Lower leg skin (tissue), 4 donors: ENCODE results near the gene SLC25A13. TPM values are rescaled to one million over a fixed set of nuclear protein-coding genes. Genes with fewer than 3 reads are reported as not detected.

Experiments used
- DNase-seq, 2 donors: peaks; one replicate each; pipeline ENCODE4 v3.0.0-alpha.2; 2019; ENCODE audit warnings: low spot score in 2 of 2
- H3K4me3 ChIP-seq: fragments of 200-600 bp; sonication (generic); 2 replicates; pipeline ENCODE4 v1.5.1; 2017; ENCODE audit warnings: mild to moderate bottlenecking, low read depth; ENCODE audit not compliant: poor library complexity, severe bottlenecking
- POLR2A ChIP-seq, 2 donors: fragments of 450-650 bp; IDR thresholded peaks; one replicate each; pipeline ENCODE4 v1.6.1; 2016 to 2017; ENCODE audit warnings: antibody characterized with exemption in 2 of 2, mild to moderate bottlenecking in 1 of 2, moderate library complexity in 1 of 2
- whole genome bisulfite sequencing, 2 donors: methylation state at CpG; one replicate each; pipeline ENCODE4 v1.1.5; 2018; 5-methylcytosine and 5-hydroxymethylcytosine counted together
- intact Hi-C: fragments of 100-400 bp; cut with DNase I; formaldehyde crosslinking; loops from one replicate; pipeline ENCODE4 v1.15.0; 2023; ENCODE audit warnings: low total_unique reads
- total RNA-seq, 4 donors: library from RNA; depleted of rRNA; stranded (reverse); fragments of >200 nt; gene quantifications; one replicate each; pipeline ENCODE4 v1.1.0, GENCODE V29; 2016
- TF ChIP-seq, protein P1 (sequence below), 3 donors: fragments of 450-650 bp; IDR thresholded peaks; one replicate each; pipeline ENCODE4 v1.5.1; 2016; ENCODE audit warnings: antibody characterized with exemption in 3 of 3, mild to moderate bottlenecking in 3 of 3, moderate library complexity in 2 of 3

SLC25A13 gene
- total RNA-seq, 4 donors from 2014 or later, result 28.5 to 39.8 (median 33.0) TPM

DNA sequence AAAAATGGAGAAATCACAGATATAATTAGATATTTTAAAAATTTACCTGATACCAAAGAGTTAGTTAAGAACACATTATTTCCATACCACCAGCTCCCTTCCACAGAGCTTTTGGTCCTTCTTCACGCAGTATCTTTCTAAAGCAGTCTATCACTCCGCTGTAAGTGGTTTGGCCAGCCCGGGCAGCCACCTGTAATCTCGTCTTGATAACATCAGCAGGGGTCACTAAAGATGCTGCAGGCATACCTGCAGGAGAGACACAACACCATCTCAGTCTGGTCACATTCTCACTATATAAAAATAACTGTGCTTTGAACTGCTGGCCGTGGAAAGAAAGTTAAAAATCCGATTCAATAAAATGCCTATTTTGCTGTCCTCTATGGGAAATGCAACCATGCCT is 200.1 kb downstream of the SLC25A13 start:
- intact Hi-C loops, result no loop called here
- H3K4me3 ChIP-seq, result no peak overlapping the region
- no peak for TF ChIP-seq POLR2A (IDR thresholded peaks at IDR 0.05)
- TF ChIP-seq, protein P1, sequence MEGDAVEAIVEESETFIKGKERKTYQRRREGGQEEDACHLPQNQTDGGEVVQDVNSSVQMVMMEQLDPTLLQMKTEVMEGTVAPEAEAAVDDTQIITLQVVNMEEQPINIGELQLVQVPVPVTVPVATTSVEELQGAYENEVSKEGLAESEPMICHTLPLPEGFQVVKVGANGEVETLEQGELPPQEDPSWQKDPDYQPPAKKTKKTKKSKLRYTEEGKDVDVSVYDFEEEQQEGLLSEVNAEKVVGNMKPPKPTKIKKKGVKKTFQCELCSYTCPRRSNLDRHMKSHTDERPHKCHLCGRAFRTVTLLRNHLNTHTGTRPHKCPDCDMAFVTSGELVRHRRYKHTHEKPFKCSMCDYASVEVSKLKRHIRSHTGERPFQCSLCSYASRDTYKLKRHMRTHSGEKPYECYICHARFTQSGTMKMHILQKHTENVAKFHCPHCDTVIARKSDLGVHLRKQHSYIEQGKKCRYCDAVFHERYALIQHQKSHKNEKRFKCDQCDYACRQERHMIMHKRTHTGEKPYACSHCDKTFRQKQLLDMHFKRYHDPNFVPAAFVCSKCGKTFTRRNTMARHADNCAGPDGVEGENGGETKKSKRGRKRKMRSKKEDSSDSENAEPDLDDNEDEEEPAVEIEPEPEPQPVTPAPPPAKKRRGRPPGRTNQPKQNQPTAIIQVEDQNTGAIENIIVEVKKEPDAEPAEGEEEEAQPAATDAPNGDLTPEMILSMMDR (IDR thresholded peaks at IDR 0.05), result no peak
- WGBS, 2 donors, result 88 to 96% methylated on average over 6 of the region's 6 CpGs
- DNase-seq, result no peak

DNA sequence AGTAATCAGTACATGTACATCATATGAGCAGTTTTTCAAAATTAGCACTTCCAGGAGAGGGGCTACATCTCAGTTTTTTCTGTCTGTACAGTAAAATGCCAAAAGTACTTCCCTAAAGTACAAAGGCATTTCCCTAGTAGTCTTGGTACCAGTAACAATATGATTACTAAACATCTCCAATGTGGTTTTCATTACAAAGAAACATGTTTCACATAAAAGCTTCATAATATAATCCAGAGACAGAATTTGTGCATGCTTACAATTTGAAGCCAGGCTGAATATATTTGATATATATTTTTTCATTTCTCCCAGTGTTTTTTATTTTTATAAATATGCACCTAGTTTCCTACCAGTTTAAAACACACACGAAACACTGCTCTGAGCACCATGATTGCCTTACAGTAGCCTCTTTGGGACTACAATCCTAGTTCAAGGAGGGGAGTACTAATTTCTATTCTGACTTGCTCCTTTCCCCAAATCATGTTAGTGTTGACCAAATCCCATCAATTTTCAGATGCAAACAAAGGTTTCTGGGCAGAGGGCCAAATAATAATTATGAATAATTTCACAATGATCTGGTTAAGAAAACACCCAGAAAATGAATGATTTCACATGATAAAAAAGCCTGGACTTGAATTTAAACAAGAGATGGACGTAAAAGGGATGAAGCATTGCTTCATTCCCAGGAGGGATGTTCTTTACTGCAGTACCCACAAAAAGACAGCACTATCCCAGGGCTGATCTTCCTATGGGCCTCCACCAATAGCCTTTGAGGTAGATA is 201.3 kb downstream of the SLC25A13 start:
- no peak overlapping the region for H3K4me3 ChIP-seq
- intact Hi-C loops, result no loop called here
- TF ChIP-seq, protein P1 (IDR thresholded peaks at IDR 0.05), result no peak
- no peak for TF ChIP-seq POLR2A (IDR thresholded peaks at IDR 0.05)
- 66 to 74% methylated on average over 2 of the region's 2 CpGs for WGBS, 2 donors
- no peak for DNase-seq

DNA sequence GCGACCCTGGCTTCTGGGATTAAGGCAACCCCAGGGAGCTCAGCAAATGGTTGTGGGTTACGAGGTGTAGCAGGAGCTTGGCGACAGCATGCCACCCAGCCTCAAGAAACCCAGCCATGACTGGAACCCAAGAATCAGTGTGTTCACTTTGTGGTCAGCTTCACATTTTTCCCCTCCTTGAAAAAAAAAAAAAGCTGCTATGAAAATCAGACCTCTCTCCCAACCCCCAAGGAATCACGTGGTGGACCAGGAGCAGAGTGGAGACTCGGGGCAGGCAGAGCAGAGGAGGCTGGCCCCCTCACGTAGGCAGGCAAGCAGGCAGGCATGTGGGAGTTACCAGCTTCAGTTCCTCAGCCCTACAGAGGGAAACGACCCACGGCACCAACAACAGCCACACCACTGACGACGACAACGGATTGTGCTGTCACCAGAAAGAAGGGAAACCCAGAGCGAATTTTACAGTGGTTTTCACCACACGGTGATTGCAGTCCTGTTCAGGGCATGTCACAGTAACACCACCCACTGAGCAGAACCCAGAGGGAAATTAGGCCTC is 203.4 kb downstream of the SLC25A13 start:
- intact Hi-C loops, result no loop called here
- 78 to 83% methylated on average over 13 of the region's 13 CpGs for WGBS, 2 donors
- DNase-seq, result no peak
- no peak overlapping the region for H3K4me3 ChIP-seq
- no peak for TF ChIP-seq POLR2A (IDR thresholded peaks at IDR 0.05)
- TF ChIP-seq, protein P1 (IDR thresholded peaks at IDR 0.05), result no peak

DNA sequence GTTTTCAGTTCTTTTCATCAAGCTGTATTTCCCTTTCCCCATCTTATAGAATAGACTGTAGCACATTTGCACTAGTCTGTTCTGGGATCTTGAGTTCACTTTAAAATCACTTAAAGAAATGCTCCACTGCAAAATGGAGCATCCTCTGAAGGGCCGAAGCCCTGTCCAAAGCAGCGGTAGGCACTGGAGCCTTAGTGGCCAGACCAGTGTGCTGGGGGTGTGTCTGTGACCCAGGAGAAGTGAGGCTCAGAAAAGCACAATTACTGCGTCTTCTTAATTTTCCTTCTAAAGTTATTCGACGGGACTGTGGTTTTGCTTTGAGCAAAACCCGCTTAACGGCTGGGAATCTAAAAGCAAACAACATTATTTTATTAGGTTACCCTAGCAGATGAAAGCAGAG is 205.7 kb downstream of the SLC25A13 start:
- TF ChIP-seq, protein P1 (IDR thresholded peaks at IDR 0.05), result no peak
- TF ChIP-seq POLR2A (IDR thresholded peaks at IDR 0.05), result no peak
- DNase-seq, result no peak
- intact Hi-C loops, result no loop called here
- WGBS, 2 donors, result 86 to 90% methylated on average over 7 of the region's 7 CpGs
- no peak overlapping the region for H3K4me3 ChIP-seq

DNA sequence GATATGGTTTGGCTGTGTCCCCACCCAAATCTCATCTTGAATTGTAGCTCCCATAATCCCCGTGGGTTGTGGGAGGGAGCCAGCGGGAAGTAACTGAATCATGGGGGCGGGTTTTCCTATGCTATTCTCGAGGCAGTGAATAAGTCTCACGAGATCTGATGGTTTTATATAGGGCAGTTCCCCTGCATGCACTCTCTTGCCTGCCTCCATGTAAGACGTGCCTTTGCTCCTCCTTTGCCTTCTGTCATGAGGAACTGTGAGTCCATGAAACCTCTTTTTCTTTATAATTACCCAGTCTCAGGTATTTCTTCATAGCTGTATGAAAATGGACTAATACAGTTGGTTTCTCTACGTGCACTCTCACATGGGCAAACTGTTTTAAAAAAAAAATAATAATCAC is 207.7 kb downstream of the SLC25A13 start:
- TF ChIP-seq POLR2A (IDR thresholded peaks at IDR 0.05), result no peak
- TF ChIP-seq, protein P1 (IDR thresholded peaks at IDR 0.05), result no peak
- DNase-seq, result no peak
- H3K4me3 ChIP-seq, result no peak overlapping the region
- intact Hi-C loops, result no loop called here
- 91% methylated on average over 7 of the region's 7 CpGs for WGBS, 2 donors
